SU-DHL-6 (cell line): Measurements from ENCODE around the gene ERH.

Experiments used
- CTCF ChIP-seq: fragments of 200-600 bp; sonication (generic); IDR thresholded peaks from one replicate; pipeline ENCODE4 v1.5.1; 2017; ENCODE audit warnings: antibody characterized with exemption, mild to moderate bottlenecking, low read length, moderate library complexity; ENCODE audit not compliant: insufficient read depth, poor library complexity, severe bottlenecking
- EZH2phosphoT487 ChIP-seq: fragments of 200-600 bp; sonication (generic), shearing (Covaris generic); conservative IDR thresholded peaks from 2 replicates; pipeline ENCODE4 v1.6.1; 2018; ENCODE audit warnings: mild to moderate bottlenecking, antibody characterized with exemption, low read length, moderate library complexity, mixed read lengths

GRCh38 chr14:69351385-69351784 is 46.7 kb downstream of the ERH start:
- no peak for TF ChIP-seq CTCF
- TF ChIP-seq EZH2phosphoT487 = no peak
